HG02885 (cell line): ENCODE measurements around the gene HUS1B.

ENCODE experiments used
- ATAC-seq: cut with Tn5 transposase; IDR thresholded peaks from one replicate; pipeline ENCODE4 v1.9.1; 2021; ENCODE audit warnings: mild to moderate bottlenecking; ENCODE audit not compliant: unreplicated experiment, poor library complexity

HUS1B gene

DNA sequence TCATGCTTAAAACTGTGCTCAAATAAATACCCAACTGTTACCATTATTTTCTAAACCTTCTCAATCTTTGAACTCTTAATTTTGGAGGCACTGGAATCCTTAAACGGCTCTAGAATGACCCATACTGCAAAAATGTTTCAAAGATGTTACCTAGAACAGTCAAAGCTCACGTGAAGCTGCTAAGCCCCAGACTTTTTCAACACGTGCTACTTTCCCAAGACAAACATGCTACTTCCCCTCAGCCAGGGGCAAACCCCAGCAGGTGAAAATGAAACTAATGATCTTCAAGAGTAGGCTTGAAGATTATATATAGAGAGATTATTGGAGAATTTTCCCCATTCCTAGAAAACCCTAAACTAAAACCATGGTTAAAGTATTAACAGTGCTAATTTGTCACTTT, 28.1 kb downstream of the HUS1B start:
- no peak for ATAC-seq

DNA sequence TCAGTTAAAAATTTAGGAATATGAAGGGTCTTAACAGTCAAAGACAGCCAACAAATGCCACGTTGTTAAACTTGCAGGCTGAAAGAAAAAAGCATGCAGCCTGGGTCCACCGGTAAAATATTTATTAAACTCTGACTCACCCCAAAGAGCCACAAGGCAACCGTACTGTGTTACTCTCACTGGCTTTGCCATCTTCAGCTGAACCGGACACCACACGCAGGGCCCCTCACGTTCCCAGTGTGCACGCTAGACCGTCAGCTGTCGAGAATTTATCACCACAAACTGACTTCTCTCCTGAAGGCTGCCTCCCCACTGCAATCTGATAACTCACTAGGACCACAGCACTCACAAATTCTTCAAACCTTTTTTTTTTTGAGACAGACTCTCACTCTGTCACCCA, 30.7 kb downstream of the HUS1B start:
- ATAC-seq = no peak

DNA sequence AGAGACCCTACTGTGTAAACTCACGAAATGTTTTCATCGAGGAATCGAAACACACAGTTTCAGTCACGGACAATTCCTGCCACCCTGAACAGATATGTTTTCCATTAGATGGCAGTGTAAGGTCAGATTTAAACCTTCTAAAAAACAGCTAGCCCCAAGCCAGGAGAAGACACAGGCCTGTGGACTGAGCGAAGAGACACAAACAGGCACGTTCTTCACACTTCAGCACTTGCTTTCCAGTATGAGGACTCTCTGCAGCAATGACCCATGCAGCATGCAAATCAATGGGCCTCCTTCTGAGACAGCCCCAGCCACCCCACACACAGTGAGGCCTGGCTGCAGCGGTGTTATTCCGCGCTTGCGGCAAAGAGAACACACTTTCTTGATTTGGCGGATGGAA, 31.9 kb downstream of the HUS1B start:
- ATAC-seq = no peak

DNA sequence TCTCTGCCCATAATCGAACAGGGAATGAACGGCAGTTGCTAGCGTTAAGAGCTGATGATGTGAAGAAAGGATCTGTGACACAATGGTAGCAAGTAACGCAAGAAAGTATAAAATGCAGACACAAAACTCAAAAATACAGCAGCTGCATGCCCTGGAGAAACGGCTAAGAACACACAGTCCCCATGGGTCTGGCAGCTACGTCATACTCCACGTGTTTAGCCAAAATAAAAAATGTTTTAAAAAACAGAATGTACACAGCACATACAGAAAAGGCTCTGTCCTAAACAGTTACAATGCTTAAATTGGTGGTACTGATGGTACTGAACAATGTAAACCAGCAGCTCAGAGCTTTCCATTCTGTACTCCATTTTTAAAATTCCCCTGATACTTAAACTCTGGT, 34.4 kb downstream of the HUS1B start:
- ATAC-seq = no peak

DNA sequence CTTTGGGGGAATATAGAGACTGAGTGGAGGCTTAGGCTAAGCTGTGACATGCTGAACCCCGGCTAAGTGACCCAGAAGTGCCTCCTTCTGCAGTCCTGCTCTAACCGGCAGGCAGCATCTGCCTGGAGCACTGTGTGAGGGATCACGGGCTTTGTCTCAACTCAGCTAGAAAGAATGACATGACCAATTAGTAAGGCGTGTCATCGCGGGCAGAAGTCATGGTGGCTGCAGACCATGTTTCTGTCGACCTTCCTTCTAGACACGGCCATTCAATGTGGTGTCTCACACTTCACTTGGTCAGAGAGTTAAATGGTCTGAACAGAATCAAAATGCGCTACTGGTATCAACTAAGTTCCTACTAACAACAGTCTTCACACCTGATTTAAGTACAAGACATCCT, 35.0 kb downstream of the HUS1B start:
- ATAC-seq = no peak

DNA sequence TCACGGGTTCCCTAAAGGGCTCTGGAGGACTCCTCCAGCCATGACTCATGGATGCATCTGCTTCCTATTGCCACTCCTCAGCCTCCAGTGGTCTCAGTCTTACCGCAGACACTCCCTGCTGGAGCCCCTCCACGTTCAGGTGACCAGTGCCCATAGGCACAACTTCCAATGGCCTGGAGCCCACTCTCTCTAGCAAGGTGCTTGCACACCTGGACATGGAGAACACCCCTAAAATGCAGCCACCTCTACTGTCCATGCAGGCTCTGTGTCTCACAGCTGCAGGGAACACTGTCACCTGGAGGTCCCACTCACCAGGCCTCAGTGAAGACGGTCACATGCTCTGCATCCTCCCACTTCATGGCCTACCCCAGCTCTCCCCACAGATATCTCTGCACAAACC, 36.0 kb downstream of the HUS1B start:
- ATAC-seq = no peak

DNA sequence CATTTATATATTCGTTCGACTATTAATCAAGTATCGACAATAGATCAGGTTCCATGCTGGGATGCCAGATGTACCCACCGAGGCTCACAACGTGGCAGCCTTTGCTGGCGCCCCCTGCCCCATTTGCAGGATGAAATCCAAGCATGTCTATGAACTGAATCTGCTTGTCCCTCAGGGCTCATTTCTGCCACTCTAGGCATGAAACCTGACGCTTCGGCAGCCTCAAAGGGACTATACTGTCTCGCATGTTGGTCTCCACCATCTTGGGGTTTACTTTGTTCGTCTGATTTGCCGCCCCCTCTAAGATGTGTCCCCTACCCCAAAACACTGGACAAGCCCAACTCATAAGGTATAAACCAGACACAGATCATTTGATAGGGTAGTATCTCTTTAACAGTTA, 36.7 kb downstream of the HUS1B start:
- ATAC-seq = no peak

DNA sequence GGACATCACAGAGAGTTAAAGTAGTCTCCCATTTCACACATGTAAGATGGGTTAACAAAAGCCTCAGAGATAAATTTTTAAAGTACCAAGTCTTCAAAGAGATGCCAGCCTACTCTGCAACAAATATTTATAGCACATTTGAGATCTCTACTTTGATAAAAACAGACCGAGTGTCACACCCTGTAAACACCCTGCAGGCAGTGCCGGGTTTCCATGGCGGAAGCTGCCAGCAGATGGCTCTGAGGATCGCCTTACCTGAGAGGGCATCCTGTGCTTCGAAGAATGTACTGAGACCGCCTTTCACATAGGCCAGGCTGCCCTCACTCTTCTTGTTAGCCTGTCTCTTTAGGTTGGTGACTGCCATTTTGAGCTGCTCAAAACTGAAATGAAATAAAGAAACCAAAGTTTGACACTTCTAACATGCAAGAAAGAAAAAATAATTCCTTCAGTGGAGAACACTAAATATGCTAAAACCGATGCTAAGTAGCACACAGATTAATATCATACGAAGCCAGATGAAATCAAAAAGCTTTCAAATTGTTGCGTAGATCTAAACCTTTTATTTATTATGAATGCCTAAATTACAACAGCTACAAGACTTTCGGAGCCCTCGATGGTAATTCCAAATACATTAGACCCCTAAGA, 39.3 kb downstream of the HUS1B start:
- ATAC-seq = no peak

DNA sequence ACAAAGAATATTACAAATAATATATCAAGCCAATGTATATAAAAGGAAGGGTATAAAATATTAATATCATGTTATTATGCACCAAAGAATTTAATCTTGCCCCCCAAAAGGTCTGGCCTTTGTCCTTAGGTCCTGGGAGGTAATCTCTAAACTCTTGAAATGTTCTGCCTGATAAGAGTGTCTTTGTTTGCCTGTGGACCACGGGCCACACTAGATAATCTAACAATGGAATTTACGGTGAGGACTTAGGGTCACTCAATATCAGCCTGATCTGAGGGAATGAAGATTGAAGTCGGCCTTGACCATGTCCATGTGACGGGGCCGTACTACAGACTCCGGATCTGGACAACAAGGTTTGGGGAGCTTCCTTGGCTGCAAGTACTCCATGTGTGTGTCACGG, 42.9 kb downstream of the HUS1B start:
- ATAC-seq = no peak

DNA sequence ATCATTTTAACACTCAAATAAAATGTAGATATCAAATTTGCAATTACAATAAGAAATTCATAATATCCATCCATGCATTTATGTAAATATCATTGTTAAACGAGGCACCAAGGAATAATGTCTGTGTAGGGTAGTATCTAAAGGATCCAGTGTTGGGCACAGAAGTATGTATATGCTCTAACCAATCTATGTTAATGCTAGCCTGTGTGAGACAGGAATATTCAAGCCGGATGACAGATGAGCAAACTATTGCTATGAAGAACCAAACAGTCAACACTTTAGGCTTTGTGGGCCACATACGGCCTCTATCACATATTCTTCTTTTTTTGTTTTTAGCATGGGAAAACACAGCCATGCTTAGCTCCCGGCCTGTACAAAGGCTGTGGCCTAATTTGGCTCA, 45.0 kb downstream of the HUS1B start:
- no peak for ATAC-seq

DNA sequence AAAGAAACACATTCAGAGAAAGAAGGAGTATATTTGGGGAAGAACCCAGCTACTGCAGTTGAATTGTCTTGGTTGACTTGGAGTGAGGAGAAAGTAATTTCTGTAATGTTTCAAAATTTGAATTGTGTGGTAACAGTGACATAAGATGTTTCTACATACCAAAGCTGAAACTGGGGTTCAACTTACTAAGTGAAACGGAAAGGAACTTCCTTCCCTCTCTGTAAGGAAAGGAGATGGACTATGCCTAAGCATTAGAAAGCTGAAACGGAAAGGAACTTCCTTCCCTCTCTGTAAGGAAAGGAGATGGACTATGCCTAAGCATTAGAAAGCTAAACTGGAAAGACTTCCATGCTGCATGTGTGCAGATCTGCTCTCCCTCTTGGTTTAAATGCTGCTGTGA, 46.0 kb downstream of the HUS1B start:
- ATAC-seq = no peak

DNA sequence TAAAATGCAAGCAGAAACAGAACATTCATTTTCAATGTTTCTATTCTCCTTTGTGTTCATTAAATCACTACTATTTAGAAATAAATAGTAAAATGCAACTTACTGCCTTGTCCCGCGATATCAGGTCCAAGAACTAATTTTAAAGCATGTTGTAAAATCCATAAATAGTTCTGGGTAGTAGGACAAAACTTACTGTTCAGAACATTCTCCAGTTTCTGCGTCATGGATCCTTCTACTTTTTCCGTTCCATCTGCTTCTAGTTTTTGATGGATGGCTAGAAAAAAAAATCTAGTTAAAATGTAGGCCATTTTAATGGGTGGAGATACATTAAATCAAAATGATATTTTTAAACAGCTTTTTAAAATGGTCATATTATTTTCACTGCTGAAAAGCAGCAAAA, 47.0 kb downstream of the HUS1B start:
- no peak for ATAC-seq

DNA sequence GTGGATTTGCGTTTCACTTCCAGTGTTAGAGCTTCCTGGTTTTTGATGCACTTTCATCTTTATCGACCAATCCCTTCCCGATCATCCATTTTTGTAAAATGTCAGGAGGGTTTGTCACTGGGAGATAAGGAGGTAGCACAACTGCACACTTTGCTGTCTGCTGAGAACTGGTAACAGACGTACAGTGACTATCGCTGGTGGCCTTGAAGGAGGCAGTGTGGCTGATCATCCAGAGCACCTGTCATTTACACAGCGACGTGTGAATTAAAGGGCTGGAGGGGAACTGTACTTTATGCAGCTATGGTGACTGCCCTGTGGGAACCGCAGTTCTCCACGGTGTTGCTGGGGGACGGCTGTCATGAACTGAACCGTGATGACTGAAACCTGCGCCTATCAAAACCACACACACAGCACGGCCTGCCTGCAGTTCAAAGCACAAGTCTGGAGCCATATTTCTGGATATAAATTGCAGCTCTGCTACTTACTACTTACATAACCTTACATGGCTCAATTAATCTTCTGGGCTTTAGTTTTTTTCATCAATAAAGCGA, 50.0 kb downstream of the HUS1B start:
- ATAC-seq = peak; percentile 42
